CD8-positive, alpha-beta memory T cell (primary cell): ENCODE data around the gene ZNF784. TPM values are rescaled to one million over a fixed set of nuclear protein-coding genes. Genes with fewer than 3 reads are reported as not detected.
A peak's percentile ranks its signal among the peaks of the same experiment; 100 is the strongest.

Experiments
- CTCF ChIA-PET: fragments of 350-600 bp; sonication (Branson Sonifier 250); formaldehyde crosslinking; loops from one replicate; lab custom pipeline; 2021; ENCODE audit warnings: antibody characterized with exemption; lab: Charles Lee
- POLR2A ChIA-PET: fragments of 350-600 bp; sonication (Branson Sonifier 250); formaldehyde crosslinking; loops from one replicate; lab custom pipeline; 2021; ENCODE audit warnings: antibody characterized with exemption; lab: Charles Lee
- DNase-seq, 5 donors: peaks; one replicate each; pipeline versions ENCODE4 v3.0.0 to v3.0.0-alpha.2; 2020 to 2022; ENCODE audit warnings: mixed read lengths in 1 of 5
- H3K27ac ChIP-seq: one replicate; pipeline ENCODE4 v1.7.0; 2013; ENCODE audit warnings: low read depth, mild to moderate bottlenecking, low read length, moderate library complexity
- H3K27me3 ChIP-seq: 2 replicates; pipeline ENCODE4 v1.7.0; 2013; ENCODE audit warnings: low read length, mild to moderate bottlenecking; ENCODE audit not compliant: insufficient read depth, poor library complexity, severe bottlenecking
- H3K36me3 ChIP-seq: 2 replicates; pipeline ENCODE4 v1.7.0; 2013; ENCODE audit warnings: mild to moderate bottlenecking, low read length, moderate library complexity; ENCODE audit not compliant: insufficient read depth
- H3K4me1 ChIP-seq: 2 replicates; pipeline ENCODE4 v1.7.0; 2013; ENCODE audit warnings: mild to moderate bottlenecking, low read length, moderate library complexity; ENCODE audit not compliant: insufficient read depth
- H3K4me3 ChIP-seq: 2 replicates; pipeline ENCODE4 v1.7.0; 2013; ENCODE audit warnings: mild to moderate bottlenecking, low read length
- H3K9me3 ChIP-seq: 2 replicates; pipeline ENCODE4 v1.7.0; 2013; ENCODE audit warnings: mild to moderate bottlenecking, low read length
- H3K27ac Mint-ChIP-seq, 8 donors: one replicate each; pipeline ENCODE4 v1.8.0; 2020 to 2021; ENCODE audit warnings: mixed read lengths in 8 of 8, mild to moderate bottlenecking in 6 of 8, inconsistent platforms in 3 of 8, moderate library complexity in 3 of 8
- H3K27me3 Mint-ChIP-seq, 2 donors: one replicate each; pipeline ENCODE4 v1.8.0; 2020 to 2021; ENCODE audit warnings: mixed read lengths in 2 of 2, mild to moderate bottlenecking in 1 of 2, moderate library complexity in 1 of 2
- H3K36me3 Mint-ChIP-seq, 3 donors: one replicate each; pipeline ENCODE4 v1.8.0; 2020 to 2021; ENCODE audit warnings: mixed read lengths in 3 of 3, inconsistent platforms in 1 of 3, mild to moderate bottlenecking in 1 of 3
- H3K4me1 Mint-ChIP-seq, 3 donors: one replicate each; pipeline ENCODE4 v1.8.0; 2020 to 2021; ENCODE audit warnings: mixed read lengths in 3 of 3, inconsistent platforms in 1 of 3, mild to moderate bottlenecking in 1 of 3
- H3K4me3 Mint-ChIP-seq, 7 donors: one replicate each; pipeline ENCODE4 v1.8.0; 2020 to 2021; ENCODE audit warnings: mixed read lengths in 7 of 7, mild to moderate bottlenecking in 6 of 7, moderate library complexity in 4 of 7, inconsistent platforms in 2 of 7
- H3K9me3 Mint-ChIP-seq, 5 donors: one replicate each; pipeline ENCODE4 v1.8.0; 2020 to 2022; ENCODE audit warnings: mixed read lengths in 5 of 5, mild to moderate bottlenecking in 3 of 5, moderate library complexity in 2 of 5, inconsistent platforms in 1 of 5
- polyA plus RNA-seq: library from polyadenylated mRNA; unstranded; fragments of 300-500 nt; fragmentation: Illumina TruSeq; gene quantifications from one replicate; pipeline ENCODE4 v1.2.3, GENCODE V29; 2021
- total RNA-seq, 2 experiments: library from RNA; stranded (reverse); gene quantifications; one replicate each; pipeline ENCODE4 v1.2.3, GENCODE V29; 2021

The ZNF784 gene
- total and polyA plus RNA-seq, 3 experiments from 2014 or later: 1.0 to 2.9 (median 2.6) TPM

- peak overlapping the region; percentile 91 for H3K27ac ChIP-seq
- CTCF ChIA-PET: no interaction called here
- no peaks in the 10 kb centered on the region for H3K9me3 ChIP-seq
- peak overlapping the region; percentile 90 to 97 (median 93) for H3K4me3 Mint-ChIP-seq
- peaks cover 0 to 7% of the 10 kb centered on the region in 2 donors for H3K27me3 Mint-ChIP-seq
- no peaks in the 10 kb centered on the region for H3K27me3 ChIP-seq
- no peak for DNase-seq
- H3K9me3 Mint-ChIP-seq: peaks cover 0 to 3% (median 0%) of the 10 kb centered on the region in 5 donors
- POLR2A ChIA-PET: no interaction called here
- peak overlapping the region; percentile 97 to 99 (median 99) for H3K27ac Mint-ChIP-seq
- peaks cover 44% of the 10 kb centered on the region for H3K4me1 ChIP-seq
- H3K4me1 Mint-ChIP-seq: peaks cover 38 to 56% (median 40%) of the 10 kb centered on the region in 3 donors
- H3K4me3 ChIP-seq: peak overlapping the region; percentile 91
- H3K36me3 Mint-ChIP-seq: peaks cover 0 to 45% (median 5%) of the 10 kb centered on the region in 3 donors
- peaks cover 16% of the 10 kb centered on the region for H3K36me3 ChIP-seq
Measured at GRCh38 chr19:55655648-55656040, 31.3 kb upstream of the ZNF784 start.

- Mint-ChIP-seq H3K27me3 (peaks cover 0 to 7% of the 10 kb centered on the region in 2 donors), H3K27ac (peak within 1 kb of the TSS; percentile 97 to 99 (median 99)), H3K4me1 (peaks cover 38 to 53% (median 38%) of the 10 kb centered on the region in 3 donors), H3K4me3 (peak within 1 kb of the TSS; percentile 90 to 97 (median 95)), H3K36me3 (peaks cover 0 to 39% (median 5%) of the 10 kb centered on the region in 3 donors), H3K9me3 (peaks cover 0 to 3% (median 0%) of the 10 kb centered on the region in 5 donors)
- Histone ChIP-seq H3K27ac (peak within 1 kb of the TSS; percentile 91), H3K9me3 (no peaks in the 10 kb centered on the region), H3K27me3 (no peaks in the 10 kb centered on the region), H3K4me1 (peaks cover 44% of the 10 kb centered on the region), H3K36me3 (peaks cover 10% of the 10 kb centered on the region), H3K4me3 (peak within 1 kb of the TSS; percentile 91)
- CTCF ChIA-PET: interaction anchor here (0.7 to 2.6 kb wide), 14 partner anchors 8 to 316 kb away, joined by 3 to 12 read pairs (median 4); partner anchors contain the start of genes KMT5C, ZNF581, ZNF784 and ZNF865
- DNase-seq: peak; percentile 95 to 98 (median 97)
- POLR2A ChIA-PET: interaction anchor here (0.6 to 1.8 kb wide), 19 partner anchors 10 to 1466 kb away, joined by 3 to 23 read pairs (median 5); partner anchors contain the start of genes FIZ1, ISOC2, KMT5C and MBOAT7
Measured at GRCh38 chr19:55654868-55655647, 30.7 kb upstream of the ZNF784 start, which contains the start of gene U2AF2. TSS of gene U2AF2 (plus strand) at chr19:55655035. CDS start at chr19:55655105, 70 bp downstream.

- no peaks in the 10 kb centered on the region for H3K27me3 ChIP-seq
- peak overlapping the region; percentile 89 for H3K4me3 ChIP-seq
- DNase-seq: peak; percentile 99 to 100 (median 100)
- H3K27me3 Mint-ChIP-seq: peaks cover 0 to 7% of the 10 kb centered on the region in 2 donors
- H3K4me3 Mint-ChIP-seq: peak overlapping the region; percentile 90 to 97 (median 95)
- peak overlapping the region; percentile 91 for H3K27ac ChIP-seq
- peaks cover 3% of the 10 kb centered on the region for H3K36me3 ChIP-seq
- peaks cover 0 to 32% (median 3%) of the 10 kb centered on the region in 3 donors for H3K36me3 Mint-ChIP-seq
- ChIA-PET POLR2A (interaction anchor here (0.6 to 1.8 kb wide), 19 partner anchors 9 to 1465 kb away, joined by 3 to 23 read pairs (median 5); partner anchors contain the start of genes FIZ1, ISOC2, KMT5C and MBOAT7), CTCF (interaction anchor here (0.7 to 2.6 kb wide), 14 partner anchors 9 to 315 kb away, joined by 3 to 12 read pairs (median 4); partner anchors contain the start of genes KMT5C, ZNF581, ZNF784 and ZNF865)
- no peaks in the 10 kb centered on the region for H3K9me3 ChIP-seq
- H3K4me1 ChIP-seq: peaks cover 39% of the 10 kb centered on the region
- H3K4me1 Mint-ChIP-seq: peaks cover 32 to 52% (median 34%) of the 10 kb centered on the region in 3 donors
- peaks cover 0 to 3% (median 0%) of the 10 kb centered on the region in 5 donors for H3K9me3 Mint-ChIP-seq
- H3K27ac Mint-ChIP-seq: peak overlapping the region; percentile 96 to 99 (median 98)
Measured at GRCh38 chr19:55654323-55654867, 30.0 kb upstream of the ZNF784 start.

GRCh38 chr19:55653651-55654322, 29.4 kb upstream of the ZNF784 start:
- ChIA-PET POLR2A (interaction anchor here (0.6 to 1.8 kb wide), 20 partner anchors 8 to 1464 kb away, joined by 3 to 23 read pairs (median 4); partner anchors contain the start of genes FIZ1, ISOC2, KMT5C and MBOAT7), CTCF (interaction anchor here (0.7 to 2.6 kb wide), 20 partner anchors 9 to 607 kb away, joined by 3 to 22 read pairs (median 4); partner anchors contain the start of genes FIZ1, ZNF581, ZNF784 and ZNF865)
- peak overlapping the region; percentile 96 to 99 (median 98) for H3K27ac Mint-ChIP-seq
- peaks cover 0 to 7% of the 10 kb centered on the region in 2 donors for H3K27me3 Mint-ChIP-seq
- H3K27ac ChIP-seq: peak overlapping the region; percentile 91
- H3K4me1 Mint-ChIP-seq: peaks cover 31 to 48% (median 32%) of the 10 kb centered on the region in 3 donors
- H3K9me3 Mint-ChIP-seq: peaks cover 0 to 3% (median 0%) of the 10 kb centered on the region in 5 donors
- H3K9me3 ChIP-seq: no peaks in the 10 kb centered on the region
- H3K4me3 ChIP-seq: peak overlapping the region; percentile 89
- H3K36me3 Mint-ChIP-seq: peaks cover 0 to 30% (median 2%) of the 10 kb centered on the region in 3 donors
- H3K36me3 ChIP-seq: no peaks in the 10 kb centered on the region
- peaks cover 38% of the 10 kb centered on the region for H3K4me1 ChIP-seq
- H3K4me3 Mint-ChIP-seq: peak overlapping the region; percentile 90 to 97 (median 95)
- no peaks in the 10 kb centered on the region for H3K27me3 ChIP-seq
- DNase-seq: peak; percentile 99 to 100 (median 99)

GRCh38 chr19:55652311-55653128, 28.2 kb upstream of the ZNF784 start:
- CTCF ChIA-PET: interaction anchor here (0.7 to 2.6 kb wide), 8 partner anchors 8 to 393 kb away, joined by 3 to 22 read pairs (median 4); partner anchors contain the start of genes FIZ1 and ZNF581
- peaks cover 34% of the 10 kb centered on the region for H3K4me1 ChIP-seq
- DNase-seq: peak in 1 of 5 donors; percentile 65
- Mint-ChIP-seq H3K27ac (peak overlapping the region in 2 of 8 donors; percentile 29 to 63), H3K27me3 (peaks cover 0 to 7% of the 10 kb centered on the region in 2 donors), H3K4me1 (peaks cover 24 to 43% (median 25%) of the 10 kb centered on the region in 3 donors), H3K9me3 (peaks cover 0 to 3% (median 0%) of the 10 kb centered on the region in 5 donors), H3K36me3 (peaks cover 0 to 25% (median 0%) of the 10 kb centered on the region in 3 donors), H3K4me3 (peak overlapping the region in 3 of 7 donors; percentile 10 to 60 (median 37))
- H3K27me3 ChIP-seq: no peaks in the 10 kb centered on the region
- POLR2A ChIA-PET: interaction anchor here (1.3 kb wide), 2 partner anchors 9 to 20 kb away, joined by 3 to 7 read pairs; partner anchors contain the start of gene ZNF581
- H3K27ac ChIP-seq: no peak overlapping the region
- H3K4me3 ChIP-seq: no peak overlapping the region
- no peaks in the 10 kb centered on the region for H3K9me3 ChIP-seq
- H3K36me3 ChIP-seq: no peaks in the 10 kb centered on the region

GRCh38 chr19:55651236-55651635, 26.9 kb upstream of the ZNF784 start:
- Mint-ChIP-seq H3K27ac (peak overlapping the region in 2 of 8 donors; percentile 29 to 60), H3K27me3 (peaks cover 0 to 7% of the 10 kb centered on the region in 2 donors), H3K36me3 (peaks cover 0 to 19% (median 0%) of the 10 kb centered on the region in 3 donors), H3K9me3 (peaks cover 0 to 3% (median 0%) of the 10 kb centered on the region in 5 donors), H3K4me1 (peaks cover 15 to 36% (median 19%) of the 10 kb centered on the region in 3 donors), H3K4me3 (peak overlapping the region in 1 of 7 donors; percentile 60)
- Histone ChIP-seq H3K9me3 (no peaks in the 10 kb centered on the region), H3K4me1 (peaks cover 24% of the 10 kb centered on the region), H3K36me3 (no peaks in the 10 kb centered on the region), H3K27ac (no peak overlapping the region), H3K4me3 (no peak overlapping the region), H3K27me3 (no peaks in the 10 kb centered on the region)
- no peak for DNase-seq
- POLR2A ChIA-PET: no interaction called here
- CTCF ChIA-PET: no interaction called here
